AG09319 (cell line): ENCODE data around the gene TPR.

Experiments
- DNase-seq: peaks from one replicate; pipeline ENCODE4 v3.0.0-alpha.2; 2010; ENCODE audit warnings: low read depth; ENCODE audit errors: extremely low read depth
- TF ChIP-seq, protein P1 (sequence below): IDR thresholded peaks from 2 replicates; pipeline ENCODE4 v1.5.1; 2011; ENCODE audit warnings: low read depth, mild to moderate bottlenecking, inconsistent platforms, low read length, moderate library complexity

TPR gene

DNA sequence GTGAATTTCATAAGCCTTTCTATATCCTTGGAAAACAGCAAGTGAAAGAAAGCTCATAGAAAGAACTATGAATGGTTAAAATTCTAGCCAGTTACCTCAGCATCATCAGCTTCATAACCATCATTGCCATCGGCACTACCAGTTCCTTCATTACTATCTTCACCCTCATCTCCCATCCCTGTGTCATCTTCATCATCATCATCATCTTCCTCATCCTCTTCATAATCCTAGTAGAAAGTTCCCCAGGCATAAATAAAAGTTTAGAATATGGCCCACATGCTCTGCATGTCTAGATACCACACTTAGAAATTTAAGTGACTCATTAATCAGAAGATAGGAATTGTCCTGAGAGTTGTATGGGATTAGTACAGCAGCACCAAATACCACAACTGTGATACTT lies 49.0 kb downstream of the TPR start:
- TF ChIP-seq, protein P1, sequence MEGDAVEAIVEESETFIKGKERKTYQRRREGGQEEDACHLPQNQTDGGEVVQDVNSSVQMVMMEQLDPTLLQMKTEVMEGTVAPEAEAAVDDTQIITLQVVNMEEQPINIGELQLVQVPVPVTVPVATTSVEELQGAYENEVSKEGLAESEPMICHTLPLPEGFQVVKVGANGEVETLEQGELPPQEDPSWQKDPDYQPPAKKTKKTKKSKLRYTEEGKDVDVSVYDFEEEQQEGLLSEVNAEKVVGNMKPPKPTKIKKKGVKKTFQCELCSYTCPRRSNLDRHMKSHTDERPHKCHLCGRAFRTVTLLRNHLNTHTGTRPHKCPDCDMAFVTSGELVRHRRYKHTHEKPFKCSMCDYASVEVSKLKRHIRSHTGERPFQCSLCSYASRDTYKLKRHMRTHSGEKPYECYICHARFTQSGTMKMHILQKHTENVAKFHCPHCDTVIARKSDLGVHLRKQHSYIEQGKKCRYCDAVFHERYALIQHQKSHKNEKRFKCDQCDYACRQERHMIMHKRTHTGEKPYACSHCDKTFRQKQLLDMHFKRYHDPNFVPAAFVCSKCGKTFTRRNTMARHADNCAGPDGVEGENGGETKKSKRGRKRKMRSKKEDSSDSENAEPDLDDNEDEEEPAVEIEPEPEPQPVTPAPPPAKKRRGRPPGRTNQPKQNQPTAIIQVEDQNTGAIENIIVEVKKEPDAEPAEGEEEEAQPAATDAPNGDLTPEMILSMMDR, result no peak
- DNase-seq, result no peak

DNA sequence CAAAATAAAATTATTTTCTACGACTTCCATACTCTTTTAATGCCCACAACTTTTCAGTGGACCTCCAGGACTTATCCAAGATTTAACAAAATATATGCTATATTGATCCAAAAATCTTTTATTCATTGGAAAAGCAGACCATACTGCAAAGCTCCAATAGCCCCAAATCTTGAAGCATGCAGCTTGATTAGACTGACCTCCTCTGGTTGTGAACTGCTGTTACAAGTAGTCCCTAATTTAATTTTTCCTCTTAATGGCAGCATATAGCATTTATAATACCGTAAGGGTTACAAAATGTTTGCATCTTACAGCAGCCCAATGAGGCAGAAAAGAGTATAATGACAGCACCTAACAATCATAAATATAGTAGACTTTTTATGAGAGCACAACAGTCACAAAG lies 49.8 kb downstream of the TPR start:
- TF ChIP-seq, protein P1, result peak; percentile 34
- no peak for DNase-seq

DNA sequence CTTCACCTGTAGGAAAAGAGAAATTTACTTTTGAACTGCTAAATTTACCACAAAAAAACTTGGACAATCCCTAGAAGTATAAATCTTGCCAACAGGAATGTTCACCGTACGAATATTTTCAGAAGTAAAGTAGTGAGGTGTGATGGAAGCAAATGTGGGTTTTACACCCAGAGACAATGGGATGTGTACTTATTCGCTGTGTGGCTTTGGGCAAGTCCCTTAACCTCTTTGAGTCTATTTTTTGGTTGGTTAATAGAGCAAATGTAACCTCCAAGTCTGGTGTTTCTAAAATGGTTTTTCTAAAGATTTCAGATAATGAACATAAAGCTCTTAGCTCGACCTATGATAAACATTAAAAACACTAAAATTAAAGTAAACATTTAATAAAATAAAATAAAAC lies 51.2 kb downstream of the TPR start:
- DNase-seq, result no peak
- TF ChIP-seq, protein P1, result no peak

DNA sequence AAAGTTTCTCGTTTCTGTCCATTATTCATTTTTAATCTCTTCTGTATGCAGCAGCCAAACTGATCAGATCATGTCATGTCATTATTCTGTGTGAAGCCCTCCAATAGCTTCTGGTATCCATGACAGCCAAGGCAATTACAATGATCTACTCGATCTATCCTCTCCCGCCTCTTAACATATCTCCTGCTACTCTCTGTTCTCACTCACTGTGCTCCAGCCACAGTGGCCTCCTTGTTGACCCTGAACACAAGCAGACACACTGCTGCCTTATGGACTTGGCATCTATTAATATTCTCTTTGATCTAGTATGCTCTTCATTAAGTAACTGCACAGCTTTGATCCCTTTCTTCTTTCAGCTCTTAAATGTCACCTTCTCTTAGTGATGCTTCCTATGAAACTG lies 59.5 kb downstream of the TPR start:
- no peak for DNase-seq
- TF ChIP-seq, protein P1, result no peak

DNA sequence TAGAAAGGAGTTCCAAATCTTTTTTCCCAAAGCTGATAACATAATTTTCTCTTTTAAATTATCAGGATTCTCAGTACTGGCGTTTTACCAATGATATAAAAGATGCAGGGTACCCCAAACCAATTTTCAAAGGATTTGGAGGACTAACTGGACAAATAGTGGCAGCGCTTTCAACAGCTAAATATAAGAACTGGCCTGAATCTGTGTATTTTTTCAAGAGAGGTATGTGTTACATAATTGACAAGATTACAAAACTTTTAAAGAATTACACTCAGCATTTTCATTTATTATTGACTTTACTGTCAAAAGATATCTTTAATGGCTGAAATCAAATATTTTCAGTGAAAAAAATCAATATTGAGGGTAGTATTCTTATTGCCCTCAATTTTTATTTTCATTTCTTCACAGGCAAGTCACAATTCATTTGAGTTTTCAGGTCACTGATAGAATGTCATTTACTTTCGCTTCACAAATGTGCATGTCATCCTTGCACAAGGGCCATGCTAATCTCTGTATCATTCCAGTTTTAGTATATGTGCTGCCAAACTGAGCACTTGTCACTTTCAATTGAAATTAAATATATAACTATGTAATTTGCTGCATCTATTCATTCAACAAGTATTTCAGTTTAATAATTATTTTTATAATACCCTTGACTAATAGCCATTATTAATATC lies 63.5 kb downstream of the TPR start:
- DNase-seq, result no peak
- TF ChIP-seq, protein P1, result no peak

DNA sequence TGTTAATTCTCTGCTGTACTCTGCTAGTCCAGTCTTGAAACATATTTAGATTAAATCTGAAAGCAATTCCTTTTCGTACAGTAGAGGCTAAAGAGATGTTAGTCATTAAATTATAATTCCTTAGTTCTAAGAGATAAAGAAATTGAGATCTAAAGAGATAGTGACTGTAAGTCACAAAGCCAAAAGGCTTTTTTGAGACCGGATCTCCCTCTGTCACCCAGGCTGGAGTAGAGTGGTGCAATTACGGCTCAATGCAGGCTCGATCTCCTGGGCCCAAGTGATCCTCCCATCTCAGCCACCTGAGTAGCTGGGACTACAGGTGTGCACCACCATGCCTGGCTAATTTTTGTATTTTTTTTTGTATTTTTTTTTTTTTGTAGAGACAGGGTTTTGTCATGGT lies 64.7 kb downstream of the TPR start:
- TF ChIP-seq, protein P1, result no peak
- no peak for DNase-seq

DNA sequence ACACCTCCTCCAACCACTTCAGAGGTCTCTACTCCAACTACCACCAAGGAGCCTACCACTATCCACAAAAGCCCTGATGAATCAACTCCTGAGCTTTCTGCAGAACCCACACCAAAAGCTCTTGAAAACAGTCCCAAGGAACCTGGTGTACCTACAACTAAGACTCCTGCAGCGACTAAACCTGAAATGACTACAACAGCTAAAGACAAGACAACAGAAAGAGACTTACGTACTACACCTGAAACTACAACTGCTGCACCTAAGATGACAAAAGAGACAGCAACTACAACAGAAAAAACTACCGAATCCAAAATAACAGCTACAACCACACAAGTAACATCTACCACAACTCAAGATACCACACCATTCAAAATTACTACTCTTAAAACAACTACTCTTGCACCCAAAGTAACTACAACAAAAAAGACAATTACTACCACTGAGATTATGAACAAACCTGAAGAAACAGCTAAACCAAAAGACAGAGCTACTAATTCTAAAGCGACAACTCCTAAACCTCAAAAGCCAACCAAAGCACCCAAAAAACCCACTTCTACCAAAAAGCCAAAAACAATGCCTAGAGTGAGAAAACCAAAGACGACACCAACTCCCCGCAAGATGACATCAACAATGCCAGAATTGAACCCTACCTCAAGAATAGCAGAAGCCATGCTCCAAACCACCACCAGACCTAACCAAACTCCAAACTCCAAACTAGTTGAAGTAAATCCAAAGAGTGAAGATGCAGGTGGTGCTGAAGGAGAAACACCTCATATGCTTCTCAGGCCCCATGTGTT lies 66.6 kb downstream of the TPR start:
- TF ChIP-seq, protein P1, result no peak
- no peak for DNase-seq
